GM12873 (cell line): Measurements from ENCODE around the gene MS4A8.

ENCODE experiments used
- TF ChIP-seq, protein P1 (sequence below): IDR thresholded peaks from 2 replicates; pipeline ENCODE4 v1.5.1; 2012; ENCODE audit warnings: low read depth, mild to moderate bottlenecking, moderate library complexity, low read length, control low read depth; ENCODE audit not compliant: insufficient read depth; ENCODE audit errors: missing control alignments

Gene MS4A8

DNA sequence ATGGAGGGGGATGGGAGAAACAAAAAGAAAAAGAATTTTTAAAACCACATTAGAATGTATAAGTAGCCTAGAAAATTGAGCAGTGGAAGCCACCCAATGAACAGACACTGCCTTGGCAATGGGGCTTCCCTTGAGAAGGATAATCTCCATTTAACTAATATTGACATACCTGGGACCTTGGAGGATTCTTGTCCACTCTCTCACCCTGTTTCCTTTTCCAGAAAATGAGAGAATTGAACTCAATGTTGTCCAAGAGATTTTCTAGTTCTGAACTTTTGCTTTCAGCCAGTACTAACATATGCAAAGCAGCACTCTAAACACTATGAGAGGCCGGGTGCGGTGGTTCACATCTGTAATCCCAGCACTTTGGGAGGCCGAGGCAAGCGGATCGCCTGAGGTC is 524 bp downstream of the MS4A8 start:
- TF ChIP-seq, protein P1, sequence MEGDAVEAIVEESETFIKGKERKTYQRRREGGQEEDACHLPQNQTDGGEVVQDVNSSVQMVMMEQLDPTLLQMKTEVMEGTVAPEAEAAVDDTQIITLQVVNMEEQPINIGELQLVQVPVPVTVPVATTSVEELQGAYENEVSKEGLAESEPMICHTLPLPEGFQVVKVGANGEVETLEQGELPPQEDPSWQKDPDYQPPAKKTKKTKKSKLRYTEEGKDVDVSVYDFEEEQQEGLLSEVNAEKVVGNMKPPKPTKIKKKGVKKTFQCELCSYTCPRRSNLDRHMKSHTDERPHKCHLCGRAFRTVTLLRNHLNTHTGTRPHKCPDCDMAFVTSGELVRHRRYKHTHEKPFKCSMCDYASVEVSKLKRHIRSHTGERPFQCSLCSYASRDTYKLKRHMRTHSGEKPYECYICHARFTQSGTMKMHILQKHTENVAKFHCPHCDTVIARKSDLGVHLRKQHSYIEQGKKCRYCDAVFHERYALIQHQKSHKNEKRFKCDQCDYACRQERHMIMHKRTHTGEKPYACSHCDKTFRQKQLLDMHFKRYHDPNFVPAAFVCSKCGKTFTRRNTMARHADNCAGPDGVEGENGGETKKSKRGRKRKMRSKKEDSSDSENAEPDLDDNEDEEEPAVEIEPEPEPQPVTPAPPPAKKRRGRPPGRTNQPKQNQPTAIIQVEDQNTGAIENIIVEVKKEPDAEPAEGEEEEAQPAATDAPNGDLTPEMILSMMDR: no peak

DNA sequence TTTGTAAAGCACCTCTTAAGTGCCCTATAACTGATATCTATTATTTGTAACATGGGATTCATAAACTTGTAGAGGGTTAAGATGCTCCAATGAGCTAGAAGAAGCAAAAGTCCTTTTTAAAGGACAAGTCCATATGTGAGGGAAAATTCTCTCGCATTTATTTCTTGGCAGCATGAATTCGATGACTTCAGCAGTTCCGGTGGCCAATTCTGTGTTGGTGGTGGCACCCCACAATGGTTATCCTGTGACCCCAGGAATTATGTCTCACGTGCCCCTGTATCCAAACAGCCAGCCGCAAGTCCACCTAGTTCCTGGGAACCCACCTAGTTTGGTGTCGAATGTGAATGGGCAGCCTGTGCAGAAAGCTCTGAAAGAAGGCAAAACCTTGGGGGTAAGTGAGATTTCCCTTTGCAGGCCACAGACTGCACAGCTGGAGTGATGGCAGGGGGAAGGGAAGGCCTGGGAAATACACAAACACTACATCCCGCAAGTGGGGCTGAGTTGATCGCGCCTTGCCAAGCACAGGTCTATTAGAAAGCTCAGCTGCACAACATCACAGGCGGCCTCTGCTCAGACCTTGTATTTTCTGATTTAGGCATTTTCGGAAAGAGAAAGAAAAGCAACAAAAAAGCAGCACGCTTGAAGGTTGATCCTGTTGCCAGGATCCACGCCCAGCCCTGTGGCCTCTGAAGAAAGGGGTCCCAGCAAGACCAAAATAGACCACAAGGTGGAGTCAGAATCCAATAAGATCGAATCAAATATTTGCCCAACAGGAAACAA is 1.5 kb downstream of the MS4A8 start:
- TF ChIP-seq, protein P1: peak; percentile 53

DNA sequence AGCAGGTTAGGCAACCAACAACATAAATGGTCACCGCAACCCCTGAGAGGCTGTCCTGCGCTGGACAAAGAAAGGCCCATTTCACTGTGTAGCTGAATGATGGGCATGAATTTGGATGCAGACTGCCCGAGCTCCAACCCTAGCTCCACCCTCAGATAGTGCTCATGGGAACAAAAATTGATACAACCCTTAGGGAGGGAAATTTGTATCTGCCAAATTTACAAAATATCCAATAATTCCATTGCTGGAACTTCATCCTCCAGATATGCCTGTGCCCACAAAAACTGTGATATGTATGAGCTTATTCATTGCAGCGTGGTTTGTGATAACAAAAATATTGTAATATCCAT is 2.0 kb downstream of the MS4A8 start:
- TF ChIP-seq, protein P1: no peak

DNA sequence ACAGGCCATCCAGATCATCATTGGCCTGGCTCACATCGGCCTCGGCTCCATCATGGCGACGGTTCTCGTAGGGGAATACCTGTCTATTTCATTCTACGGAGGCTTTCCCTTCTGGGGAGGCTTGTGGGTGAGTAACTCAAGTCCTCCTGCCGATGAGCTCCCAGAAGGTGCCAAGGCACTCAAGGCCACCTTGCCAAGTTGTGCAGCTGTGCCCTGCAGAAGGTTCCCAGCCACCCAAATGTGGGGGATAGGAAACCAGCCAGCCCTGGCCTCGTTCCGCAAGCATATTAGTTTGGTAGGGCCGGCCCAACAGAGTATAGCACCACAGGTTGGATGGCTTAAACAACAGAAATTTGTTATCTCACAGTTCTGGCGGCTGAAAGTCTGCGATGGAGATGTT is 4.0 kb downstream of the MS4A8 start:
- TF ChIP-seq, protein P1: no peak

DNA sequence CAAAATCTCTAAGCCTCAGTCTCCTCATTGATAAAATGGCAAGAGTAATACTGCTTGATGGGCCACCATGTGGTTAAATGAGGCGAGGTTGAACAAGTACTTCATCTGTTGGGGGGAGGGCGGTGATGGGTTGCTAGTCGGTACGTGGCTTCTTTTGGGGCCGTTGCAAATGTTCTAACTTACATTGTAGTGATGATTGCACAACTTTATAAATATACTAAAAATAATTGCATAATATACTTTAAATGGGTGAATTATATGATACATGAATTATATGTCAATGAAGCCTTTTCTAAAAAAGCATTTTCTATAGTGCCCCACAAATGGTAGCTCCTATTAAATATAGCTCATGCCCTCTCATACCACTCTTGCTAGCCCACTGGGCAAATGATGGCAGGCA is 6.5 kb downstream of the MS4A8 start:
- TF ChIP-seq, protein P1: no peak

DNA sequence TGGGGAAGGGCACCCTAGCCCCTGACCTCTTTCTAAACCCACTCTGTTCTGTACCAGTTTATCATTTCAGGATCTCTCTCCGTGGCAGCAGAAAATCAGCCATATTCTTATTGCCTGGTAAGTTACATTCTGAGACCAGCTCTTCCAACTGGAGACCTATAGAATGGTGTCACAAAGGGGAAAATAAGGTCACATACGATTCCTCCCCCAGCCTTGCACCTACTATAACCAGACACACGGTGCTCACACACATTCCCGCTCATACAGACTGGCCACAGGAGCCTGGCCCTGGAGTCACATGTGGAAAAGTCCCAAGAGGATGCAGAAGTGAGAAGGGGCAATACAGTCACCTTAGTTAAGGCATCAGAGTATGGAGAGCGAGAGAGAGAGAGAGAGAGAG is 7.5 kb downstream of the MS4A8 start:
- TF ChIP-seq, protein P1: no peak

DNA sequence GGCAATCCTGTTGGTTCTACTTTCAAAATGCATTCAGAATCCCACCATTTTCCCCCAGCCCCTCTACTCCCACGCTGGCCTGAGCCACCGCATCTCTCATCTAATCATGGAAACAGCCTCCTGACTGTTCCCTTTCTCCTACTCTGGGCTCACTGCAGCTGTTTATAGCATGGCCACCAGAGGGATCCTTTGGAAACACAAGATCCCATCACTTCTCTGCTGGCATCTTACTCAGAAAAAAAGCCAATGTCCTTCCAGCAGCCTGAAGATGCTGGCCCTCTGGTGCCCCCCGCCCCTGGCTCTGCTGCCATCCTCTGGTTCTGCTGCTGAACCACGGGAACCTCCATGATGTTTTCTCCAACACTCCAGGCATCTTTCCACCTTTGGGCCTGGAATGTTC is 11.1 kb downstream of the MS4A8 start:
- TF ChIP-seq, protein P1: peak; percentile 10
